NCI-H446 treated with DMSO at 0.1 percent for 48 hours (cell line): Measurements from ENCODE around the gene MCC.

Experiments used
- DNase-seq: peaks from one replicate; lab custom pipeline; 2025; lab: John Stamatoyannopoulos, UW

Gene MCC

GRCh38 chr5:113056988-113057387 is 431.3 kb downstream of the MCC start:
- no peak for DNase-seq

GRCh38 chr5:113054899-113055298 is 433.4 kb downstream of the MCC start:
- no peak for DNase-seq

DNA sequence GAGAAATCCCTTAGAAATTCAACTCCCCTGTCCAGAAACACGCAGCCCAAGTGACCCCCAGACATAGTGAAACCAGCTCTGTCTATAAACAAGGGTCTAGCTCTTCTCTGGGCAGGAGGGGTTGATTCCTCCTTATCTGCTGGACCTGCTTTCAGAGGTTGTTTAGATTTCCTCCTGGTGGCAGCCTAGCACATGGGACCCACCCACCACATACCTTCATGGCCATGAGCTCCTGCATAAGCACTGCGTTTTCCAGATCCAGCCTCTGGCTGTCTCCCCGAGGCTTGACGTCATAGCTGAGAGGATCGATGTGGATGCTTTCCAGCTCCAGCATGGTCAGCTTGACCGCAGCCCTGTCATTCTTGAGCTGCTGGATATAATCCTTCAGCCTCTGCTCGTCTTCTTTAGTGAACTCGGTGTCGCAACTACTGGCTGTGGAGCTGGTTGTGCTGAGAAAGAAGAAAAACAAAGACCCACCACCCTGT is 434.7 kb downstream of the MCC start:
- no peak for DNase-seq

DNA sequence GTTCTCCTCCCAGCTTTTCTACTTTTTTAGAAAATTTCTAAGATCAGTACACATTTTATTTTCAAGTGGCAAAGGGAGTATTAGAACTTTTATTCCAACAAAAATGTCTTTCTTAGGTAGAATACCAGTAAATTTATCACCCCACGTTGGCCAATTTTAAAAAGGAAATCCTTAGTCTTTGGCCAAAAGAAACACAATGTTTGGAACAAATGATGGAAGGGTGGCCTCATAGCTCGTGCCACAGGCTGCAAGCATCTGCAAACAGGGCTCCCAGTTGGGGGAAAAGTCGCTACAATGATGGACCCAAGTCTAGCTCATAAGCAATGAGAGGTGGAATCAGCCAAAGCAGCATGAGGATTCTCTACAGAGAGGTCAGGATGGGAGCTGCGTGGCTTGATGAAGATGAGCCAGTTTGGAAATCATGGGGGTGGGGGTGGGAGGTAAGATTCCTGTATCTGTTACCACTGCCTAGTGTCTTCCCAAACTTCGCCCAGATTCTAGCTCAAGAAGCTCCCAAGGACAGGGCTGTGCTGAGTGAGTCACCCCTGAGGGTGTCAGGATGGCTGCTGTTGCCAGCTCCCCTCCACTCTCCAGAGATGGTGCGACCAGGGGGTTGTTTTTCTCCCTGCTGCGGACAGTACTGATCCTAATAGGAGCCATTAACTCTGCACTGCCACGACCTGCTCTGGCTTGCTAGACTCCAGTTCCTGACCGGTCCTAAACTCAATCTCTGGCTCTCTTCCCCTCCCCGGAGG is 436.0 kb downstream of the MCC start:
- DNase-seq, result no peak

GRCh38 chr5:113050721-113051382 is 437.4 kb downstream of the MCC start:
- DNase-seq, result peak; percentile 28

DNA sequence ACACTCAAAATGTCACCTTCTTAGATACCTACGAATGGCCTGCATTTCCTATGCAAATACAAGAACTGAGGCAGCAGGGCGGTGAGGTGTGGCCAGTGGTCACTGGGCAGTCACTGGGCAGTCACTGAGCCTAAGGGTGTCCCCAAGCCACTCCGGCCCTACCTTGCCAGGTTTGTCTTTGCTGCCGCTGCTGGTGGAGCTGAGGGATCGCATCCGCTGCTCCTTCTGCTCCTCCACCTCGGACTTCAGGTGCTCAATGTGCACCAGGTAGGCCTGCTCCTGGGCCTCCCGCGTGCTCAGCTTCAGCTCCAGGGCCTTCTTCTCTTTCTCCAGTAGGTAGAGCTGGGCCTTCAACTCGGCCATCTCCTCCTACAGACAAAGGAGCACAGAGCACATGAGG is 439.3 kb downstream of the MCC start:
- no peak for DNase-seq

- DNase-seq, result no peak
Observed at GRCh38 chr5:113047733-113048652, 440.3 kb downstream of the MCC start.

- DNase-seq, result peak; percentile 84
Observed at GRCh38 chr5:113047234-113047633, 441.0 kb downstream of the MCC start.

GRCh38 chr5:113044776-113045465 is 443.3 kb downstream of the MCC start:
- DNase-seq, result no peak

GRCh38 chr5:113043491-113043931 is 444.7 kb downstream of the MCC start:
- DNase-seq, result peak; percentile 84

DNA sequence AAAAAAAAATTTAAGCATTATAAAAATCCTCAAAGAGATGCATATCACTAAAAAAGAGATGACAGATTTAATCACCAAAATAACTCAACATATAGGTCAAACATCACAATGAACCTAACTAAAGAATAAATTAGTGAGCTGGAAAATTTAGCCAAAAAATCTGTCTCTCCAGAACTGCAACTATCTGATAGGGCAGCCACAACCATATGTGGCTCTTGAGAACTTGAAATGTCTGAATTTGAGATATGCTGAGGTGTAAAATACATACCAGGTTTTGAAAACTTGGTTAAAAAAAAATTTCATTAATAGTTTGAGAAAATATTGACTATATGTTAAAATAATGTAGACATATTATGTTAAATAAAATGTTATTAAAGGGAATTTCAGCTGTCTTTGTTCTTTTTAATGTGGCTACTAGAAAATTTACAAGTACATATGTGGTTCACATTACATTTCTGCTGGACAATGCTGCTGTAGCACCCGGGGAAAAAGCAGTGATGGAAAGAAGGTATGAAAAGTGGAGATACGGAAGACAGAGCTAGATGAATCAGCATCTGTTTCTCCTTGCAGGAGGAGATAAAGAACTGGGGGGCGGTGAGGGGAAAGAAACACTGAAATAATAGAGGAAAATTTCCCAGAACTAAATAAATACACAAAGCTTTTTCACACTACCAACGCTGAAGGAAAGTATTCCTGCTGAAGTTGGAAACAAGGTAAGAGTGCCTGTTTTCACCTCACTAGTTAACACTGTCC is 445.6 kb downstream of the MCC start:
- DNase-seq, result no peak

DNA sequence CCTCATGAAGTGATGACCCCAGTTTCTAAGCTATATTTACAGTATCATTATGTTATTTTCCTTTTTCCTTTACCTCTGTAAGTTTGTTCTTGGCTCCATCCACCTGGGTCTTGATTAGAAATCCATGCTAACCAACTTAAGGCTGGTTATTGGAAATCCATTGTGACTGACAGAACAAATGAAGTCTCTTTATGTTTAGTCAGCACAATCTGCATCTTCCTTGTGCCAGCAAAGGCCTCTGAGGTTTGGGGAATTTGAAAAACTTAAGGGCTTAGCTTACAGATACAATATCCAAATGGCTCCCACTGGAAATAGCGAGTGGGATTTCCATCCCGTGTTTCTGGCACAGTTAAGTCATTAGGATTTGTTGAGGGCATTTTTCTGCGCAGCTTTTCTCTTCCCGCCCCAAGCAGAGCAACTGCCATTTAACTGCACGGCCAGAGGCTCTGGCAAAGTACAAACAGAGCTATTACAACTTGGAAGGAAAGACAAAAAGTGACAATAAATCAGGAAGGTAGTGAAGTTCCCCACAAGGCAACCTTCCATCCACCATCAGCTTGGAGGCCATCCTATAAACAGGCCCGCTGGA is 447.5 kb downstream of the MCC start:
- peak; percentile 92 for DNase-seq

DNA sequence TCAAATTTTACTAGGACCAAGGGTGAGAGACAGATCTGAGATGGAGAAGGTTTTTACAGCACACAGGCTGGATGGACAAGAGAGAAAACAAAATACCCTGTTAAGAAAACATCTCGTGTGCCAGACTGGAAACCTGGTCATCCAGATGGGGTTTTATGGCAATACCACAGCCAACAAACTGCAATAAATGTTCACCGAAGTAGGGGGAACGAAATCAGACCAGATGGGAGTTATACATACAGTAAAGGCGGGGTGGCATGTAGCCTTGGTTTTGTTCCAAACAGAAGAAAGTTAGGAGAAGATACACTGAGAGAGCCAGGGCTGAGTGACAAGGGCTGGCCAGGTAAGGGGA is 448.3 kb downstream of the MCC start:
- DNase-seq, result peak; percentile 86

GRCh38 chr5:113039229-113039933 is 448.9 kb downstream of the MCC start:
- peak; percentile 77 for DNase-seq

- peak; percentile 55 for DNase-seq
Observed at GRCh38 chr5:113038714-113039113, 449.5 kb downstream of the MCC start.

GRCh38 chr5:113038136-113038535 is 450.1 kb downstream of the MCC start:
- no peak for DNase-seq

DNA sequence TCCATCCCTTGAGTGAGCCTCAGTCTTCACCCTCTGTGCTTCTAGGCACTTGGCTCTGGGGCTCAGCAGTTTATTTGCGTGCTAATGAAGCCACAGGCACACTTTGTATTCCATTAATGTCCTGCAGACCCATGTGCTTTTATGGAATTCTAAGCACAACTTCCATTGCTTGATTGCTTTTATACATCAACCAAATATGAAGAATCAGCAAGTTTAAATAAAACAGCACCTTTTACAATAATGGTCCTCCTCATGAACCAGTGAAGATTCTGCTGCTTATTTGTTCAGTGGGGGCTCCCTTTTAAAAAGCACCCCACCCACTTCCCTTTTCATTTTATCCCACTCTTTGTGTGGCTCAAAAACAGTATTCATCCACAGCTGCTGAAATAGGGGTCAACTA is 451.4 kb downstream of the MCC start:
- DNase-seq, result no peak

DNA sequence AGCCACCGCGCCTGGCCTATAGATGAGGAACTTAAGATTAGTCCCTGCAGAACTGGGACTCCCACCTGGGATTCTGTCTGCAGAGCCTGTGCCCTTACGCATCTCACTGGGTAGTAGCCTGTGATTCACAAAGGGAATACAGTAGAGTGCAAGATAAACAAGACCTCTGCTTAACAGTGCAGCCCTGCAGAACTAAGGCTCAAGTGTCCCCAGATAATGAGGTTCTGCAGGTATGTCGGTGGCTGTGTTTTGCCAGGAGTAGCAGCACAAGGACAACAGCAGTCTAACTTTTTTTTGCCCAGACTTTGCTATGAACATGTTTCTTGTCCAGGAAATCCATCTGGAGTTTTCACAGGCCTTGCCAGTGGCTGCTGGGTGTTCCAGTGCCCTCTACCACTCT is 451.9 kb downstream of the MCC start:
- DNase-seq, result no peak

DNA sequence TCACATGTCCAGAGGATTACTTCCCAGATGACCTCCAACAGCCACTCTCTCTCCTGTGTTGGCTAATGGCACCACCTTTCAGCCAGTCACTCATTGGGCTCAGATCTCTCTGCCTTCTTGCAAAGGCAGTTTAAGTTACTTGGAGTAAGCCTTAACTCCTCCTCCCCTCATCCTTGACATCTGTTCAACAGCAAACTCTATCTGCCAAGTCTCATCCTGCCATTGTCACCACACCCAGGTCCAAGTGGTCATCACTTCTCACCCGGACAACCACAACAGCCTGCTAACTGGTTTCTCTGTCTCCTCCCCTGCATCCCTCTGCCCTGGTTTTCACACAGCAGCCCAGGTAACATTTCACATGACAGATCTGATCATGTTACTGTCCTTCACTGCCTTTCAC is 453.2 kb downstream of the MCC start:
- no peak for DNase-seq

GRCh38 chr5:113034182-113034773 is 454.0 kb downstream of the MCC start:
- DNase-seq, result no peak
